ENCODE results near the gene PDCD2.
A peak's percentile ranks its signal among the peaks of the same experiment; 100 is the strongest.
"Not testable (repeated sequence)": the region's sequence is repeated elsewhere in the genome, so short reads cannot be mapped to it uniquely, and the experiment has no call there.

The PDCD2 gene

DNA sequence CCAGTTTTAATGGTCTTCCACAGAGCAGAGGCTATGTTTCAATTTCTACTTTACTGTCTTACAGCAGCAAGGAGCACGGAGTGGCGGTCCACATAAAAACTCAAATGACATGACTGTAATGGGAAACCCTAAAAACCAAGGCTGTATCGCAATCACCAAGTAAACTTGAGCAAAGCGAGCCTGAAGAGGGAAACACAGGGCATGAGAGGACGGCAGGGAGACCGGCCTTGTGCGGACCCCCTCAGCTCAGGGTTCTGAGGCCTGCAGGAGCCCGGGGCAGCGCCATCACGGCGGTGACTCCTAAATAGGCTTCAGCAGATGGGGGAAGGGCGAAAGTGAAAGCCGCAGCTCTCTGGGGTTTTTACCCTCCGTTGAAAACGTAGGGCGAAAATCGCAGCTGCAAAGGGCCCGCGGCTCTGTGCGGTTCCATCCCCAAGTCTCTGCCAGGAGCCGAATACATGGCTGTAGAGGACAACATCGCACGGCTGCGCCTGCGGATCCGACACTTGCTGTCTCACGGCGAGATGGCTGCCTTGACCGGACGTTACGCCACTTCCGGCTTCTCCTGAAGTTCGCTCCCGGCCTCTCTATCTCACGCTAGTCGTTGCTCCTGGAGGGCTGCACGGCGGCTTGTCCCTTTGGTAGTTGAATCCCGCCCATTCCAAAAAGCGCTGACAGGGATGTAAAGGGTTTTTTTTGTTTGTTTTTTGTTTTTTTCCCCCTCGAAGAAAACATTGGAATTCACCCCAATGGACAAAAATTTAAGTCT is 31.5 kb downstream of the PDCD2 start, which contains the start of gene PSMB1:
PSMB1 (minus strand) TSS at position 543 of the 769 bp plus-strand sequence; CDS start at position 478, 65 bp downstream.
- peak; percentile 66 to 73 for DNase-seq (ENCODE audit: low read depth in 2 of 2)

DNA sequence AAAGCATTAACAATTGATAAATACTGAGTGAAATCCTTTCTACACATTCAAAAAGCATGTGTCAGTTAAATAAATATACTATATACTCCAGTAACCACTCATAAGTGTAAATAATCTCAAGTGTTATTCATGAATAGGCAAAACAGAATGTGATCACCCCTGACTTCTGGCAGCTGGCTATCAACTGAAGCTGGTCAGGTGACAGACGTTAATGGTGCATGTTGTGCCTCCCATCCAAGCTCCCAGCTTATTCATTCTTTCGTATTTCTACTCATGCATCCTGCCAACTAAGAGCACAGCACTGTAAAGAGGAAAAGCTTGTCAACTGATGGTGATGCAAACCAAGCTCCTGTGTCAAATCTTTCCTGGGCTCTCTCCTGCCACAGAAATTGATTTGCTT is 39.0 kb downstream of the PDCD2 start:
- no peak for DNase-seq (ENCODE audit: low read depth in 2 of 2)

DNA sequence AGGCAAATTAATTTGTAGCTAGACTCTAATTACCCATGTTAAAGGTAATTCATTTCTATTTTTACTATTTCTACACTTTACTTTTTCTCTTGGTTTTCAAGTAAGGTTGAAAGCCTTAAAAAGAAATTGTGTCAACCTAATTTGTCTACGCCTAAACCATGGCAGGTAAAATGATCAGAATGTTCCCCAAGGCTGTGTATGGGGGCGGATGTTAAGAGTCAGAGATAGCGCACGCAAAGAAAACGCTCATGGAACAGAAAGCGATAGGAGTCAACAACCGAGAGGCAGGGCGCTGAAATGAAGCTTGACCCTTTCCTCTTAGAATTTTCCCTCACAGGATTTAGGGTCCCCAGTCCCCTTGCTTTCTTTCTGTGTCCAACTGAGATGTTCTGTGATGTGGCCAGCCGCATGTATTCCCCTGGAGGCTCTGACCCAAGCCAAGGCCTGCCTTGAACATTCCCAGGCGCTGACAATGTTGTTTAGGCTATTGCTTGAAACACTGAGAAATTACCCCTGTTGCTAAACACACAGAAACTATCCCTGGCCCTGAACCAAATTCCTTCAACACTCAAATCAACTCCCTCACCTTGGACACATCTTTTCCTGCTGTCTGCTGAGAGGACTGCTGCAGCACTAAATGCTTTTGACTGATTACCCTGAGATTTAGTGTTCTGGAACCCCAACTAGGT is 42.3 kb downstream of the PDCD2 start:
- no peak for DNase-seq (ENCODE audit: low read depth in 2 of 2)

DNA sequence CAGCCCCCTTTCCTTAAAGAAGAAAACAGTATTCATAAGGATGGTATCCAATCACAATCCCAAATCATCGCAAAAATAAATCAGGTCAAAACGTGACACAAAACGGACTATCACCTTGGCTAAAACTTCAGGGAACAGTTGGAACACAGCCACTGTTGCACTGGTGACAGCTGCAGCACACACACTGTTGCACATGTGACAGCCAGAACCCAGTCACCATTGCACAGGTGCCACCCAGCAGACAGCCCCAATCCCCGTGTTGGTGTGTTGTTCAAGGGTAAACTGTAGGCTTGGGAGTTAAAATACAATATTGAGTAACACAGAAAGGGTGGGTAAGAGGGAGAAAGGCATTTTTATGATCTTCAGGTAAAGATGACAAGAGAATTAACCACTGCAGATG is 47.1 kb downstream of the PDCD2 start:
- DNase-seq (ENCODE audit: low read depth in 2 of 2), result no peak

DNA sequence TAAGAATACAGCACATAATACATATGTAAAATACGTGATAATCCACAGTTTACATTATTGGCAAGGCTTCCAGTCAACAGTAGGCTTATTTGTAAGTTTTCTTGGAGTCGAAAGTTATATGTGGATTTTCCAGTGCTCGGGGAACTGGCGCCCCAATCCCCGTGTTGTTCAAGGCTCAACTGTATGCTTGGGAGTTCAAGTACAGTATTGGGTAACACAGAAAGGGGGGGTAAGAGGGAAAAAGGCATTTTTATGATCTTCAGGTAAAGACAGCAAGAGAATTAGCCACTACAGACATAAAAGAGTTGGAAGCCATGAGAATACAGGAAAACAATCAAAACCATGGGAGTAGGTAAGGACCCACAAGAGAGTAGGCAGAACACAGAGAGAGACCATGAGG is 47.8 kb downstream of the PDCD2 start:
- DNase-seq (ENCODE audit: low read depth in 2 of 2), result no peak

DNA sequence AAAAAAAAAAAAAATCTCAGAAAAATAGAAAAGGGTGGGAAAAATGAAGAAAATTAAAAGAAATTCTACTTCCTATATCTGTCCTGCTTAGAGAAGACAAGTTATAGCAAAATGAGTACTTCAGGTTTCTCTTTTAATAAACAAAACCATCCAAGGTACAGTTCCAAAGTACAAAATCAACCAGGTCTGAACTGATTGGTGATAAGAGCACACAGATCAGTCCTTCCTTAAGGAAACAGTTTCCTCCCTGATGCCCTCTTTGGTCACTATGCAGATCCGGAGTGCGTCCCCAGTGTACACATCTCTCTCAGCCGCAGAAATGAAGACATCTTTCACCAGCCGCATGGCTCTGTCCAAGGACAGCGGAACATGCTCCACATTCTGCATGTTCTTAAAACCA is 49.4 kb downstream of the PDCD2 start:
- no peak for DNase-seq (ENCODE audit: low read depth in 2 of 2)

DNA sequence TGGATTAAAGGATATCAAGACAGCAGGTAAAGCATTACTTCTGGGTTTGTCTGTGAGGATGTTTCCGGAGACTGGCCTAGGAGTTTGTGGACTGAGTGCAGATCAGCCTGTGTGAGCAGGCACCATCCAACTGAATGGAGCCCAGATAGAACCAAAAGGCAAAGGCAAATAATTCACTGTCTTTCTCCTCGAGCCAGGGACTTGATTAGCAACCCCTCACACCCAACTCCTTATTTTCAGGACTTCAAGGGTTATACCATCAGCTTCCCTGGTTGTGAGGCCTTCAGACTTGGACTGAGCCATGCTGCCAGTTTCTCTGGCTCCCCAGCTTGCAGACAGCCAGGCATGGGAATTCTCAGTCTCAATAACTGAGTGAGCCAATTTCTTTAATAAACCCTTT is 50.6 kb downstream of the PDCD2 start:
- DNase-seq (ENCODE audit: low read depth in 2 of 2), result no peak

DNA sequence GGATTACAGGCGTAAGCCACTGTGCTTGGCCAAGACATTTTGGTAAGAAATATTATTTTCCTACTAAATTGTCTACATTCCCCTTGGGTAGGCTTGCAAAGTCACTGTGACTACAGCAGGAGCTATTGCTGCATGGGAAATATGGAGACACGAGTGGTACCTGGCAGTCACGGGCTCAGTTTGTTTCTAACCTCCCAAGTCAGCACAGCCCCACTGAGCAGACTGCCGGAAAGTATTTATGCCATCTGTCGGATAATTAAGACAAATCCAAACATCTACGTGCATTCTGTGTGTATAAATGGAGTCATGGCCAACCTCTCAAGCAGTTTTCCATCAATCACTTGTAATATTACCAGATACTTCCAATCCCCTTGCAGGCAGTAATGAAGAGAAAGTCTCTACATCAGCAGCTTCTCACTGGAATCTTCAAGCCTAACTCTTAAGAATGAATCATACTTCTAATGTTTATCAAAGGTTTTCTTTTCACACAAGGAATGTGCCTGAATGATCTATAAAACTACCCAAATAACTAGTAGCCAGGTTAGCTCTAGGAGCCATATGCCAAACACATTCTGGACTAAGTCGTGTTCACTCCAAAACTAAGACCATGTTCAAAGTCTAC is 51.5 kb downstream of the PDCD2 start:
- no peak for DNase-seq (ENCODE audit: low read depth in 2 of 2)

DNA sequence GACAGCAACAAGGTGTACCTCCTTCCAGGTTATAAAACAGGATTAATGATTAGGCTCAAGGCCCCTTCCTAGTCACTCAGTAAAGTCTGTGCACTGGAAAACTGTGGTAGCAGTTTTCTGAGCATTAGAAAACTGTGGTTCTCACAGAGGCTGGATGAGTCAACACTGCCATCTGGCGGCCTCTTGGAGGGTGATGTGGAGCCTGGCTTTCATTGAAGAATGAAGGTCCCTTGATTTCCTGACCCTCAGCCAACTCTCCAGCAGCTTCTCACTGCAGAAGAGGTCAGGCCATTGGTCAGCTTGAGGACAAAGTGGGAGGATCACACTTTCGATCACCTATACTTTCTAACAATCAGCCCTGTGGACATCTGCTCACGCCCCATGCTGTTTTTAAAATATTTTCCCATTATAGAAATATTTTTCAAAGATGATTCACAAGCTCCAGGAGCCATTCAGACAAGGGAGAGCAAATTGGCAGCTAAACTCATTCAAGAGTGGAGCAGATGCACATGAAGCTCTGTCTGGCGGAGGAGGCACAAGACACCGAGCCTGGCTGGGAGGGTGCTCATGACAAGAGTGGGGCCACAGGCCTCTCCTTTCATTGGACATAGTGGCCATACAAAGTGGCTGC is 54.5 kb downstream of the PDCD2 start:
- peak in 1 of 2 donors; percentile 20 for DNase-seq (ENCODE audit: low read depth in 2 of 2)

DNA sequence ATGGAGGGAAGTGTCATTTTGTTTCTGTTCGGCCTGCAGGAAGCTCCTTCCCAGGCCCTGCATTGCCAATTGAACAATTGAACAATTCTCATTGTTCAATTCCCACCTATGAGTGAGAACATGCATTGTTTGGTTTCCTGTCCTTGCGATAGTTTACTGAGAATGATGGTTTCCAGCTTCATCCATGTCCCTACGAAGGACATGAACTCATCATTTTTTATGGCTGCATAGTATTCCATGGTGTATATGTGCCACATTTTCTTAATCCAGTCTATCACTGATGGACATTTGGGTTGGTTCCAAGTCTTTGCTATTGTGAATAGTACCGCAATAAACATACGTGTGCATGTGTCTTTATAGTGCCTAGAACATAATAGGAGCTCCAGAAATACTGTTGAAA is 56.4 kb downstream of the PDCD2 start:
- not testable (repeated sequence) for DNase-seq (ENCODE audit: low read depth in 2 of 2)

DNA sequence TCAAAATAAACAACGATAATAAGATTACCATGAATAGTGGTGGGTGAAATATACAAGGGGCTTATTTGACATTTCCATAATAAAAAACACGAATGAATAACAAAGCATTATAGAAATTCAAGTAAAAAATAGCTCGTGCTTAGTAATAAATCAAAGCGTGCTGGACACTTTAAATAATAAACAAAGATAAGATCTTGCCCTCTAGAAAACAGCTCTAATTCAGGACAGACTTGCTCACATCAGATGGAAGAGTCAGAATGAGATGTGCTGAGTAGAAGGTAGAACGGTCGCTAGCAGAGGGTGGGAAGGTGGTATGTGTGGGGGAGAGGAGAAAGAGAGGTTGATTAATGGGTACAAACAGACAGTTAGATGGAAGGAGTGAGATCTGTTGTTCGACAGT is 58.6 kb downstream of the PDCD2 start:
- no peak for DNase-seq (ENCODE audit: low read depth in 2 of 2)
